GM03348 (cell line): ENCODE measurements around the gene ACO2.
A peak's percentile ranks its signal among the peaks of the same experiment; 100 is the strongest.

Source experiments
- DNase-seq: peaks from one replicate; pipeline ENCODE4 v3.0.0; 2012; ENCODE audit warnings: low spot score

ACO2 gene

GRCh38 chr22:41523464-41524221 is 54.7 kb downstream of the ACO2 start:
- DNase-seq: no peak

GRCh38 chr22:41524251-41524661 is 55.3 kb downstream of the ACO2 start:
- no peak for DNase-seq

GRCh38 chr22:41524809-41525449 is 56.0 kb downstream of the ACO2 start:
- DNase-seq: no peak

GRCh38 chr22:41525450-41526225 is 56.7 kb downstream of the ACO2 start:
- no peak for DNase-seq

GRCh38 chr22:41526226-41526829 is 57.4 kb downstream of the ACO2 start:
- DNase-seq: no peak

- DNase-seq: peak; percentile 88
Observed at GRCh38 chr22:41526830-41527799, 58.2 kb downstream of the ACO2 start.

GRCh38 chr22:41528132-41528766 is 59.3 kb downstream of the ACO2 start:
- DNase-seq: no peak

- DNase-seq: no peak
Observed at GRCh38 chr22:41528938-41529561, 60.1 kb downstream of the ACO2 start.

- DNase-seq: no peak
Observed at GRCh38 chr22:41530890-41531714, 62.2 kb downstream of the ACO2 start.

GRCh38 chr22:41531715-41532477 is 63.0 kb downstream of the ACO2 start:
- DNase-seq: no peak

- peak; percentile 85 for DNase-seq
Observed at GRCh38 chr22:41532908-41533825, 64.2 kb downstream of the ACO2 start.

- no peak for DNase-seq
Observed at GRCh38 chr22:41534219-41534618, 65.3 kb downstream of the ACO2 start.

- DNase-seq: no peak
Observed at GRCh38 chr22:41535244-41535643, 66.3 kb downstream of the ACO2 start.

GRCh38 chr22:41537203-41537602 is 68.3 kb downstream of the ACO2 start:
- no peak for DNase-seq

- no peak for DNase-seq
Observed at GRCh38 chr22:41538583-41538982, 69.7 kb downstream of the ACO2 start.

- DNase-seq: no peak
Observed at GRCh38 chr22:41539146-41540005, 70.5 kb downstream of the ACO2 start.

- no peak for DNase-seq
Observed at GRCh38 chr22:41540006-41540315, 71.0 kb downstream of the ACO2 start.
